NOMO-1 treated with DMSO at 0.1 percent for 48 hours (cell line): Measurements from ENCODE around the gene SHISA8.
A peak's percentile ranks its signal among the peaks of the same experiment; 100 is the strongest.

Experiments used
- DNase-seq: peaks from one replicate; lab custom pipeline; 2025; ENCODE audit not compliant: unreplicated experiment; lab: John Stamatoyannopoulos, UW

SHISA8 gene

DNA sequence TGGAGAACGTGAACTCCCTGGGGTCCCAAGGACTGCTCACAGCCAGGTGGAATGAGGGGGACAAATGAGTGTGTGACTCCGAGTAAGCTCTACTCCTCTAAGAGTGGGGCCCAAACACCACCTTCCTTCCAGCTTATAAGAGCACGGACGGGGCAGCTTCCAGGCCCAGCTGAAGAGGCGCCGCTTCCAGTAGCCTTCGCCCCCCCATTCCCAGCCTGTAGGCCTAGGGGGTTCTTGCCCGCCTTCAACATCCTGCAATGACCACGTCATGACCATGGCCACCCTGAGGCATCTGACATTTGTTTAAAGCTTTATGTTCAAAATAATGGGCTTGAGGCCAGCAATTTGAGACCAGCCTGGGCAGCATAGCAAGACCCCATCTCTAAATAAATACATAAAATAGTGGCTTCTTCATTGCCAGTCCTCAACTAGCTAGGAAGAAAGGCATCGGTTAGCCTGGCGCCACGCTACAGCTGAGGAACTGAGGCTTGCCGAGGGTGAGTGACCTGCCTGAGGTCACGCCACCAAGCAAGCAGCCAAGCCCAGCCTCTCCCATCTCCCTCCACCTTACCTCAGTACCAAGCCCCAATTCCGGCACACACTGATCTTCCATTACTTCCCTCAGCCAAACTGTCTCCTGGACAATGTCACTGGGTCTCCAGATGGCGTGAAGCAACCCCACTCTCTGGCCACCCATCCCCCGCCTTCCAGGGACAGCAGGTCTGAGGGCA, 19.6 kb upstream of the SHISA8 start:
- DNase-seq: no peak

DNA sequence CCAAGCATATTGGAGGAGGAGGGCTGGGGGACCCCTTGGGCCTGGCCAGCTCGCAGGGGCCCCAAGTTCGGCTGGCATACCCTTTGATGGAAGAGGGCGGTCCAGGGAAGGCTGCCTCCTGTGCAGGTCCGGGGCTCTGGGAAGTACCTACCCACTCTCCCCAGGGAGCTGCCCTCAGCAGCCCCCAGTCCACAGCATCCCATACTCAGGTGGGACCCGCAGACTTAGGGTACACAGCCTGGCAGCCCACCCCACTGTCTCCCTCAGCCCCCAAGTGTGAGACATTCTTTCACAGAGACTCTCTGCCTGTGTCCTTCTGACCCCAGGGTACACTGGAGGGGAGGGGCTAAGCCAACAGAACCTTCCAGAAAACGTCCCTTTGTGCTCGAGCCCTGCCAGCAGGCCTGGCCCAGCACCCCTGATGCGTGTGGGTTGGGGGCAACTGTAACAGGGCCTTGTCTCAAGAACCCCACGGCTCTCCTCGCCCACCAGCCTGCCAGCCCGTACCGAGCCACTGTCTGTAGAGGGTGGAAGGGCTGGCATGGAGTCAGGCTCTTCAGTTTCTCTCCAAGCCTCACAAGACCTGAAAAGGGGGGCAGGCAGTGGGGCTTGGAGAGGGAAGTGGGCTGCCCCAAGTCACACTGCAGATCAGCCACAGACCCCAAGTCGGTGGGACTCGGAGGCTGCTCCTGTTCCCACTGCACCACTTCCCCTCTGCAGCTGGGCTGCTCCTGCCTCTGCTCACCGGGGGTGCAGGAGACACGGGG, 18.7 kb upstream of the SHISA8 start:
- DNase-seq: no peak

DNA sequence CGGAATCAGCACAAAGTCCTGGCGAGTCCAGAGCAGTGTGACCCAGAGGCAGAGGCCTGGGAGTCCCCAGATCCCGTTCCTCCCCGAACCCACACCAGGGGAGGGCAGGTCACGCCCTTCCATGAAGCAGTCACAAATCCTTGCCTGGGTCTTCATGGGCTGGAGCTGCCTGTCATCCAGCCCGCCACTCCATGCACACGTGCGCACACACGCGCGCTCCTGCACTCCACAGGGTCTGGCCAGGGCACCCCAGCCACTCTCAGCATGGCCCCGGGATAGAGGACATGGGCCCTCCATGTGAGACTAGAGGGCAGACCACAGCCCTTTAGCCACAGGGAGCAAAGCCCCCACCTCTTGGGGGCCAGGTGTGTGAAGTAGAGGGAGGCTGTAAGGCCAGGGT, 17.5 kb upstream of the SHISA8 start:
- no peak for DNase-seq

DNA sequence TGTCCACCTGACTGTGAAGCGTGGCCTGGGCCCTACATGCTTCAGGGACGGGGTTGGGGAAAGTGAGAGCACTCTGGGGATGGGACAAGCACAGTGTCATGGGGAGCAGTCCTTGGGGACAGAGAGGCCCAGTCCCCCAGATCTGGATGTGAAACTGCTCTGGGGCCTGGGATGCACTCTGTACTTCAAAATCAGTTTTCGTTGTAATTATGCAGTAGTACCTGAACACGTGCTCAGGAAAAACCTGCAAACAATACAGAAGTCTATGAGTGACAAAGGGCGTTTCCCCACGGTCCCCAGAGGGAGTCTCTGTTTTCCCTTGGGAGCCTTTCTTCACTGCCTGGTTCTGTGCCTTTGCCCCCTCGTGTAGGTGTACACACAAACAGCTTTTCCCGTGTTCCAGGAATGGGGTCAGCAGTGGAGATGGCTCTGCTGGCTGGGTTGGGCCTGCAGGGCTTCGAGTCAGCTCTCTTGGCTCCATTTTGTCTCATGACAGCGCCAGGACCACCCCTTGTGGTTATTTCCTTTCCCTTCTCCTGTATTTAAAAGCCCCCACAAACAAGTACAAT, 16.9 kb upstream of the SHISA8 start:
- no peak for DNase-seq

DNA sequence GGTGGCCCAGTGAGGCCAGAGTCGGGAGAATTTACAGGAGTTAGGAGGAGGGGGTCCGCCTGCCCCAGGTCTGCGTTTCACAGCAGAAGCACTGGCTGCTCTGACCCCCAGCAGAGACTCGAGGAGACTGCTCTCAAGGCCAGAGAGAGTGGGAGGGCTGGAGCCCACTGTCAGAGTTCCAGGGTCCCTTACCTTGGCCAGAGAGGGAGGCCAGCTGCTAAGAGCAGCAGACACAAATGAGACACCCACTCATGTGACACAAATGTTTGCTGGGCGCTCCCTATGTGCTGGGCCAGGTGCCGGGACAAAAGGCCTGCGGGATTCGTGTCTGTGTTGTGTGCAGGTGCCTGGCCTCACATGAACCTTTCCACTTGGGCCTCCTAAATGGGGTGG, 14.5 kb upstream of the SHISA8 start:
- no peak for DNase-seq

DNA sequence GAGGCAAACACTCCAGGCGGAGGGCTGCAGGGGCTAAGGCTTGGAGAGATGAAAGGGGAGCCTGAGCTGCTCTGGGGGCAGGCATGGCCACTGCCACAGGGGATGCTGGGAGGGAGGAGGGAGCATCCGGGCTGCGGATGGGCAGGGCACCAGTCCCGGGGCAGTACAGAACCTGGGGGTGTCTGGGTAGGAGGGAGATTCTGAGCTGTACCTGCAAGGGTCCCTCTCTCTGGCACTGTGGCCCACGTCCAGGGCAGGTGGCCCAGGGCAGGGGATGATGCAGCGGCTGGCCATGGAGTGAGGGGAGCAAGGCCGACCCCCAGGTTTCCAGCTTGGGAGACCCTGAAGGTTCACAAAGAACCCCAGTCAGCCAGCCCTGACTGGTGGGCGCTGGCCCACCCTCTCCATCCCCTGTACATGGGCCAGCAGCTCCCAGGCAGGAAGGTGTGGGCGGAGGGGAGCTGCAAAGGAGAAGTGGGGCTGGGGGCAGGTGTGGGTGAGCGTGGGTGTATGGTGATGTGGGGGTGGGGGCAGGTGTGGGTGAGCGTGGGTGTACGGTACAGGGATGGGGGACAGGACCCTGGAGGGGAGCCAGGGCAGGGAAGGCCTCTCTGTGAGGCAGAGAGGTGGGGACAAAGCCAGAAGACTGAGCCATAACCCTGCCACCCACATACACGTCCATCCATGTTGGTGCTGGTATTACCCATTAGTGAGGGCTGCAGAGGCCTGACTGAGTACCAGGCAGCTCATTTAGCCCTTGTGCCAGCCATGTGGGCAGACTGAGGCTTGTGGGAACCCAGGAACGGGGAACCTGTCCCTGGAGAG, 13.9 kb upstream of the SHISA8 start:
- DNase-seq: no peak

DNA sequence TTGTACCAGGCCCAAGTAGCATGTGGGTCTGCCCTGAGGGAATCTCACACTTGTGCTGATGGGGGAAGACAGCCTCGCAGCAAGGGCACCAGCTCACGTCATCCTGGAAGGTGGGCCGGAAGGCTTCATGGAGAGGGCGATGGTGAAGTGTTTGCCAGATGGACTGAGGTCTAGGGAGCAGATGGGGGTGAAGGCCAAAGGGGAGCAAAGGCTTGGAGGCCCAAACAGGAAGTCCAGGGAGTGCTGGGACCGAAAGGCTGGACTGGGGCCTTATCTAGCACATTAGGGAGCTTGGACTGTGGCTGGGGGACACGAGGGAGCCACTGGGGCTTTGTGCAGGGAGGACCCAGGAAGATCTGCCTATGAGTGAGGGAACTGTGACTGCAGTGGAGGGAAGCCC, 12.9 kb upstream of the SHISA8 start:
- no peak for DNase-seq

DNA sequence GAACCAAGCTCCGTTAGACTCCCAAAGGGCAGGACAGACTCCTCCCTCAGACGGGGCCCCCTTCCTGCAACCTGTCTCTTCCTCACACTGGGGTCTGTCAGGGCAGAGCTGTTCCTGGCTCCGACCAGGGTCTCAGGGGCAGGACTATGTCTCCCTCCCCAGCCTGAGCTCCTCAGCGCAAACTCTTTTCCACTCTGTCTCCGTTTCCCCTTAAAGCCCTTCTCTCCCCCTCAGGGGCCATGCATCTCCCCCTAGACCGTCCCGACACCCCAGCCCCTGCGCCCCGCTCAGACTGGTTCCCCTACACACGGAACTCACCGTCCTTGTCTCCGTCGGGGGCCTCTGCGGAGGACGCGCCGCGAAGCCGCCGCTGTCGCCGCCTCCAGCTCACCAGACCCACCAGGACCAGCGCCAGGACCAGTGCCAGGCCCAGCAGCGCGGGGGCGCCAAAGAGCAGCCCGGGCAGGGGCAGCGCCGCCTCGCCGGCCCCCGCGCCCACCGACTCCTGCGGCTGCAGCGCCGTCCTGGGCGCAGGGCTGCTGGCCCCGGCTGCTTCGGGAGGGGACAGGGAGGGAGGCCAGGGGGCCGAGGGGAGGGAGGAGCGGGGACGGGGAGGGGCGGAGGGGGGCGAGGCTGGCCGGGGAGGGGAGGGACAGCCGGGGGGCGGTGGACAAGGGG, 11.0 kb upstream of the SHISA8 start:
- DNase-seq: peak; percentile 49

DNA sequence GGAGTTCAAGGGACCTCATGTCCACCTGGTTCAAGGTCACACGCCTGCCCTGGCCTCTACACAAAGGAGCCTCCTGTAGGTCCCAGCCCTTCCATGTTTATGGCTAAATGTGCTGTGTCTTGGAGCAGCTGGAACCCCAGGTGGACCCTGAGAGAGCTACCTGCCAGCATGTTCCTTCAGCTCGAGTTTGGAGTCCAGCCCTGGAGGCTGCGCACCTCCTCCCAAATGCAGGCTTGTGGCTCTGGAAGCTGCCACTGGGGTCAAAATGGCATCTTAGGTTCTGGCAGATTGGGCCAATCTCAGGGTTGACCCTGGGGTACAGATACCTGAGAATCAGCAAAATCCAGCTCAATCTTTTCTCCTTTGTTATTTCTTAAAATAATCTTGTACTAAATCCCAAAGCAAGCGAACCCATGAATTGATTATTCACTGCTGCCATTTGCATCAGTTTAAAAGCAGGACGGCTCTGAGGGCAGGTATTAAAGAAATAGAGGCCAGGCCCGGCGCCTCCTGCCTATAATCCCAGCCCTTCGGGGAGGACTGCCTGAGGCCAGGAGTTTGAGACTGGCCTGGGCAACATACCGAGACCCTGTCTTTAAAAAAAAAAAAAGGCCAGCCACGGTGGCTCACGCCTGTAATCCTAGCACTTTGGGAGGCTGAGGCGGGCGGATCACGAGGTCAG, 8.9 kb upstream of the SHISA8 start:
- DNase-seq: no peak

DNA sequence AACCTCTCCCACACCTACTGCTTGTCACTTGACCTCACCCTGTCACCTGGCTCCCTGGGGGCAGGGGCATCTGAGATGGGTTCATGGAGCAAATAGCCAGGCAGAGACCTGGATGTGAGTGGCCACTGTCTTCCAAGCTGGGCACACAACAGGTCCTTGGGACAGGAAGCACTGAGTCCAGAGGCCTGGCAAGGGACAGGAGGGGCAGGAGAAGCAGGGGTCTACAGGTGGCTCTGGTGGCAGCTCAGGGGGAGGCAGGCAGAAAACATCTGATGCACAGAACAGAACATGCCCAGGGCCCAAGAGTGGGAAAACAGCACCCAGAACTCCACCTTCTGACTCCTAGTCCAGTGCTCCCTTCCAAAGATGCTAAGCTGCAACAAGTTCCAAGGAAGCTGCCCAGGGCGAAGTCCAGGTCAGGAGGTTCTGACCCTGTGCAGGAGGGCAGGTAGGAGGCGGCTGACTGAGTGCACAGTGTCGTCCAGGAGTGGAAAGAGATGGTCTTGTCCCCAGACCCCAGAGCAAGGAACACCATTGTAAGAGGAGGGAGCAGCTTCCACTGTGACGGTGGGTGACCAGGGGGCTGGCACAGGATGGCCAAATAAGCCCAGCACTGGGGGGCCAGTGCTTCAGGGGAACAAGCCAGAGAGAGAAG, 8.2 kb upstream of the SHISA8 start:
- DNase-seq: no peak

DNA sequence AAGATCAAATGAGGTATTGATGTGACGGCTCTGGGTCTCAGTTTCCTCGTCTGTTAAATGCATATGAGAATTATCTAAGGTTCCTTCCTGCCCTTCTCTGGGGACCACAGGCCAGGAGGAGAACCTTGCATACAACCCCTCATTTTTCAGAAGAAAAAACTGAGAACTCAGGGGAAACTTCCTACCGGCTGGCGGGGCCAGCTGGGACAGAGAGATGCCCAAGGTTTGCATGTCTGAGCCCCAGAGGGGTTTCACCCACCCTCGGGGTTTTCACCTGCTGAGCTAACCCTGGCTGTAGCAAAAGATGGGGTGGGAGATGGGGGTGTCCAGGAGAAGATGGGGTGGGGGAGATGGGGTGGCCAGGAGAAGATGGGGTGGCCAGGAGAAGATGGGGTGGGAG, 7.5 kb upstream of the SHISA8 start:
- DNase-seq: no peak

DNA sequence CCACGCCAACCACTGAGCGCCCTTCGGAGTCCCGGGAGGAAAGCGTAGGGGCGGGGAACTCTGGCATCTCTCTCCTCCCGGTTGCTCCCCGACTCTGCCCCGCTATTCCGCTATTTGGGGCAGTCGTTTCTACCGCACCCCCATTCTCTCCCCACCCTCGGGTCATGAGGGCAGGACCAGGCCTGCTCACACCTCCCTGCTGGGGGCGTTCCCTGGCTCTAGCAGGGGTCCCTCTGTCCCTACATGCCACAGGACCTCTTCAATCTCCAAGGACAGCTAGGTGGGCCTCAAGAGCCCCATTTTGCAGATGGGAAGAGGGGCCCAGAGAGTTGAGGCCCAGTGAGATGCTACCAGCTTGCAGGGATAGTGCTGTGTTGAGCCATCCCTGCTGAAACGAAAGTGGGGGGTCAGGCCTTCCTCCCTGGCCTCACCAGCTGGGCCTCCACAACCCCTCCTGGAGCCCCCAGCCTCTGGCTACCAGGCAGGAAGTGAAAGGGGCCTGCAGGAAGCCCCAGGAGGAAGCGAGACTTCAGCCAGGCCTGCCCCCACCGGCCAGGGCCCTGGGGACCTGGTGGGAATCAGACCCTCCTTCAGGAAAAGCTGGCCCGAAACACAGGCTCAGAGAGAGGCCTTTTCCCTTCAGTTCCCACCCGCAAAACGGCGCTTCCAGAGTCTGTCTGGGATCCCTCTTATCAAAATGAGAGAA, 5.5 kb upstream of the SHISA8 start:
- DNase-seq: peak; percentile 58

DNA sequence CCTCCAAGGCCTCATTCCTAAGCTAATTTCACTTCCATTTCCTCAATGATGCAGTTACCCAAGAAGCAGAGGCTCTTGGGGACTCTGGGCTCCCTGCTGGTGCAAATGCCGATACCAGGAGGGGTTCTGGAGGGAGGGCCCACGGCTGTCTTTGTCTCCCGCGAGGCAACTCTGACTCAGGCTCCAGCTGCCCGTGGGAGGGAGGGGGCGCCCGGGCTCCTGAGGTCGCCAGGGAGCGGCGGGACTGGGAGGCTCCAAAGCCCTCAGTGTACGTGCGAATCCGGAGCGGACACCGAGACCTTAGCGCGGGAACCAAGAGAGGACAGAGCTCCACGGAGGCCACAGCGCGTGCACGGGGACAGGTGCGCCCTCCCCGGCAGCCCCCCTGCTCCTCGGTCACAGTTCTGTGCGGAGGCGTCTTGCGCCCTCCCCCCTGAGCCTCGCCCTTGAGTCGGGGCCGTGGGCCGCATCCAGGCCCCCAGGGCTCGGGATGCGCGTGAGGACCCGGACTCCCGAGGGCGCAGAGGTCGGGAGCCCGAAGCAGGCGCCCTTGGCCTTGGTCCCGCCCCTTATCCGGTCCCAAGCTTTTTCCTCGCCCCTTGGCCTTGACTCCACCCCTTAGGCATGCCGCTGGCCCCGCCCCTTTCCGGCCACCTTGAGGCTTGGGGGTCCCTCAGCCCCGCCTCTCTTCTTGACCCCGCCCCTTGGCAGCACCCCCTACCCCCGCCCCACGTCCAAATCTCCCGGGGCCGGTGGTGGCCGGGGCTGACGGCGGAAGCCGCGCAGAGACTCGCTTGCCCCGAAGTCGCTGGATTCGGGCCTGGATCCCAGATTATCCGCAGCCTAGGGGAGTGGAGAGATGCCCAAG, 4.7 kb upstream of the SHISA8 start:
- peak; percentile 79 for DNase-seq

DNA sequence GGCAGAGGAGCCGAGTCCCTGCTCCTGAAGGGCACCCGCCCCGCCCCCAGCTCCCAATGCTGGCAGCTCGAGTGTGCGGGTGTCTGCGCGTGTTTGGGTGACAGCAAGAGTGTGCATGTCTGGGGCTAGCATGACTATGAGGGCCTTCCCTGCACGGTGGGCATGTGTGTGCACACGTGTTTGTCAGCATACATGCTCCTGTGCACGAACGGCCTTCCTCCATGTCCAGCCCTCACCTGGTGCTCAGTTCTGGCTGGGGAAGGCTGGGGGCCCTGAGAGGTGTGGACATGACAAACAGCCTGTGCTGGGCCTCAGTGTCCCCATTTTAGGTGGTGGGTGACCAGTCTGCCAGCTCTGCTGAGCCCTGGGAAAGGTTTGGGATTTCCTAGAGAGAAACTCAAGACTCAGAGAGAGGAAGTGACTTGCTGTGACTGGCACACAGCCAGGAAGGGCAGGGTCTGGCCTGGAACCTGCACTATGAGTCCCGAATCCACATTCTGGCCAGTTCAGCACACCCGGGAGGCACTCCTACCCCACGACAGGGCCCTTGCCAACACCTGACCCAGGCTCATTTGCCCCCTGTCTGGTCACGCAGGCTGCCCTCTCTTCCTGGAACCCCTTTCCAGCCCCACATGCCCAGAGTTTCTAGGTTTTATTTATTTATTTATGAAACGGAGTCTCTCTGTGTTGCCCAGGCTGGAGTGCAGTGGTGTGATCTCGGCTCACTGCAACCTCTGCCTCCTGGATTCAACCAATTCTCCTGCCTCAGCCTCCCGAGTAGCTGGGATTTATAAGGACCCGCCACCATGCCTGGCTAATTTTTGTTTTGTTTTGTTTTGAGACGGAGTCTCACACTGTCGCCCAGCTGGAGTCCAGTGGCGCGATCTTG, 3.3 kb upstream of the SHISA8 start:
- peak; percentile 57 for DNase-seq

DNA sequence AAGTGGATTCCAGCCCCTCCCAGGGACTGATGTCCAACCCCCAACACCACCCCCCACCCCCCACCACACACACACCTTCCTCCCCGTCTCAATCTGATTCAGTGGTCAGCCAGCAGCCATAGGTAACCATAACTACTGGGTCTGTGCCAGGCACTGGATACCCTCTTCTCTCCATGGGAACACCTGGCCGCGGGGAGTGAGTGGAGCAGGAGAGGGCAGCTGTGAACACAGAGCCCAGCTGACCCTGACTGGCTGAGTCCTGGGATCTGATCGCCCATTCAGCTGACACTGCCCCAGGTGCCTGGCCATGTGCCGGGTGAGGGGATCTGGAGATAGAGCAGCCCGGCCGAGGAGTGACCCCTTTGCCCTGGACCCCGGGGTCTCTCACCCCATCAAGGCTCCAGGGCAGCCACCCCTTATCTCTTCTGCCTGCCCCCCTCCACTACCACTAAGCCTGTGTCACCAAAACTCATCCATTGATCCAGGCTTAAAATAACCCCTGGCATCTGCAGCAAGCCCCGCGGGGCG, 2.6 kb upstream of the SHISA8 start:
- DNase-seq: no peak

DNA sequence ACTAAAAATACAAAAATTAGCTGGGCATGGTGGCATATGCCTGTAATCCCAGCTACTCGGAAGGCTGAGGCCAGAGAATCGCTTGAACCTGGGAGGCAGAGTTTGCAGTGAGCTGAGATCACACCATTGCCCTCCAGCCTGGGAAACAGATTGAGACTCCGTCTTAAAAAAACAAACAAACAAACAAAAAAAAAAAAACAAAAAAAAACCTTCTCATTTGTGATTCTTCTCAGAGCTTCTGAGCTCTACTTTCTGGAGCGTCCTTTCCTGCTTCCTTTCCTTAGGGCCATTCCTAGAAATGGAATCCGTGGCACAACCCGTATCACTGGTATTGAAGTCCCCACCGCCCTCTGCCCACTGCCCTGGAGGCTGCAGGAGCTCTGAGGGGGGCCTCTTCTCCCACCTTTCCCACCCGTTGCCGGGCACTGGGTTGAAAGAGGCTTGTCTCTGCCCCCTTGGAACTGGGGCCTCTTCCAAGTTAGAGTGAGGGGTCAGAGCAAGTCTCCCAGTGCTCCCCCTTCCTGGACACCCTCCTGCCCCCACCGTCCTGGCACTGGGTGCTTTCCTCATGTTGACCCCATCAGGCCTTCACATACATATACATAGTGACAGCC, 2.0 kb upstream of the SHISA8 start:
- DNase-seq: no peak
